ENCODE measurements around the gene MYBPC3. TPM values are rescaled to one million over a fixed set of nuclear protein-coding genes. Genes with fewer than 3 reads are reported as not detected.

The MYBPC3 gene
- total and polyA plus RNA-seq, 2 donors from 2014 or later: 0.19 to 0.52 TPM

- FAIRE-seq (no peak), DNase-seq (peak in 2 of 5 donors; percentile 7 to 87)
- peak overlapping the region in 1 of 2 donors; percentile 71 for H3K27ac ChIP-seq (ENCODE audit: low read depth in 2 of 2, low read length in 2 of 2)
- H3K27me3 ChIP-seq (ENCODE audit: control insufficient read depth, insufficient read depth, low read length): no peaks in the 10 kb centered on the region
- no peak for TF ChIP-seq CTCF (IDR thresholded peaks at IDR 0.05; ENCODE audit: borderline replicate concordance, extremely low read depth, insufficient read depth)
- intact Hi-C loops (cut with DNase I): no loop called here
- H3K36me3 ChIP-seq (ENCODE audit: control insufficient read depth in 2 of 3, insufficient read depth in 3 of 3, low read length in 3 of 3): peaks cover 3 to 45% (median 25%) of the 10 kb centered on the region in 3 donors
- peaks cover 0 to 6% (median 0%) of the 10 kb centered on the region in 3 donors for H3K9me3 ChIP-seq (ENCODE audit: control insufficient read depth in 2 of 3, insufficient read depth in 1 of 3, low read length in 3 of 3)
- H3K4me1 ChIP-seq (ENCODE audit: control insufficient read depth in 2 of 3, insufficient read depth in 2 of 3, low read depth in 1 of 3, low read length in 3 of 3): peaks cover 0 to 9% (median 8%) of the 10 kb centered on the region in 3 donors
- H3K9ac ChIP-seq (ENCODE audit: low read length in 3 of 3): peak overlapping the region in 1 of 3 donors; percentile 2
- no peak overlapping the region for H3K4me3 ChIP-seq (ENCODE audit: low read length in 3 of 3)
Observed at GRCh38 chr11:47305734-47306483, 46.6 kb downstream of the MYBPC3 start.

- peaks cover 8 to 49% (median 16%) of the 10 kb centered on the region in 3 donors for H3K36me3 ChIP-seq (ENCODE audit: control insufficient read depth in 2 of 3, insufficient read depth in 3 of 3, low read length in 3 of 3)
- H3K4me1 ChIP-seq (ENCODE audit: control insufficient read depth in 2 of 3, insufficient read depth in 2 of 3, low read depth in 1 of 3, low read length in 3 of 3): peaks cover 0 to 9% (median 8%) of the 10 kb centered on the region in 3 donors
- no peaks in the 10 kb centered on the region for H3K27me3 ChIP-seq (ENCODE audit: control insufficient read depth, insufficient read depth, low read length)
- intact Hi-C loops (cut with DNase I): no loop called here
- no peak for DNase-seq
- no peak overlapping the region for H3K4me3 ChIP-seq (ENCODE audit: low read length in 3 of 3)
- no peak overlapping the region for H3K27ac ChIP-seq (ENCODE audit: low read depth in 2 of 2, low read length in 2 of 2)
- H3K9me3 ChIP-seq (ENCODE audit: control insufficient read depth in 2 of 3, insufficient read depth in 1 of 3, low read length in 3 of 3): peaks cover 0 to 6% (median 2%) of the 10 kb centered on the region in 3 donors
- no peak for TF ChIP-seq CTCF (IDR thresholded peaks at IDR 0.05; ENCODE audit: borderline replicate concordance, extremely low read depth, insufficient read depth)
- no peak for FAIRE-seq
- no peak overlapping the region for H3K9ac ChIP-seq (ENCODE audit: low read length in 3 of 3)
Observed at GRCh38 chr11:47302853-47303252, 49.6 kb downstream of the MYBPC3 start.

GRCh38 chr11:47299078-47299477 is 53.4 kb downstream of the MYBPC3 start:
- Histone ChIP-seq H3K27ac (ENCODE audit: low read depth in 2 of 2, low read length in 2 of 2) (no peak overlapping the region), H3K9ac (ENCODE audit: low read length in 3 of 3) (no peak overlapping the region), H3K9me3 (ENCODE audit: control insufficient read depth in 2 of 3, insufficient read depth in 1 of 3, low read length in 3 of 3) (peaks cover 0 to 6% (median 2%) of the 10 kb centered on the region in 3 donors), H3K27me3 (ENCODE audit: control insufficient read depth, insufficient read depth, low read length) (no peaks in the 10 kb centered on the region), H3K36me3 (ENCODE audit: control insufficient read depth in 2 of 3, insufficient read depth in 3 of 3, low read length in 3 of 3) (peaks cover 10 to 43% (median 19%) of the 10 kb centered on the region in 3 donors), H3K4me1 (ENCODE audit: control insufficient read depth in 2 of 3, insufficient read depth in 2 of 3, low read depth in 1 of 3, low read length in 3 of 3) (no peaks in the 10 kb centered on the region), H3K4me3 (ENCODE audit: low read length in 3 of 3) (no peak overlapping the region)
- intact Hi-C loops (cut with DNase I): no loop called here
- no peak for TF ChIP-seq CTCF (IDR thresholded peaks at IDR 0.05; ENCODE audit: borderline replicate concordance, extremely low read depth, insufficient read depth)
- no peak for DNase-seq
- no peak for FAIRE-seq
